Neuronal stem cell (in vitro differentiated cells): ENCODE measurements around the gene KLK13.

ENCODE experiments used
- DNase-seq: peaks from one replicate; pipeline ENCODE4 v3.0.0-alpha.2; 2013; ENCODE audit warnings: low spot score
- H2AFZ ChIP-seq: one replicate; pipeline ENCODE4 v1.6.1; 2013; ENCODE audit warnings: mild to moderate bottlenecking, low read length, inconsistent platforms
- H2AK5ac ChIP-seq: 2 replicates; pipeline ENCODE4 v1.6.1; 2013; ENCODE audit warnings: low read depth, mild to moderate bottlenecking, inconsistent platforms, low read length, moderate library complexity, mixed read lengths
- H2BK120ac ChIP-seq: 2 replicates; pipeline ENCODE4 v1.6.1; 2013; ENCODE audit warnings: low read depth, mild to moderate bottlenecking, inconsistent platforms, low read length, moderate library complexity, mixed read lengths
- H2BK12ac ChIP-seq: one replicate; pipeline ENCODE4 v1.6.1; 2013; ENCODE audit warnings: low read length, inconsistent platforms
- H2BK15ac ChIP-seq: 2 replicates; pipeline ENCODE4 v1.6.1; 2013; ENCODE audit warnings: mild to moderate bottlenecking, low read length, inconsistent platforms, mixed read lengths
- H2BK5ac ChIP-seq: one replicate; pipeline ENCODE4 v1.6.1; 2013; ENCODE audit warnings: inconsistent platforms, mild to moderate bottlenecking, low read length, moderate library complexity
- H3K14ac ChIP-seq: one replicate; pipeline ENCODE4 v1.6.1; 2013; ENCODE audit warnings: low read length, inconsistent platforms
- H3K18ac ChIP-seq: 2 replicates; pipeline ENCODE4 v1.6.1; 2013; ENCODE audit warnings: low read length, inconsistent platforms
- H3K23ac ChIP-seq: 2 replicates; pipeline ENCODE4 v1.6.1; 2013; ENCODE audit warnings: low read depth, mild to moderate bottlenecking, mixed read lengths, low read length, inconsistent platforms; ENCODE audit not compliant: poor library complexity
- H3K27ac ChIP-seq: replicated peaks from 3 replicates; pipeline ENCODE4 v1.5.1; 2013; ENCODE audit warnings: low read length, inconsistent platforms
- H3K27me3 ChIP-seq, 3 experiments: 2 replicates each; pipeline ENCODE4 v1.6.1; 2013; ENCODE audit warnings: low read length in 3 of 3, mild to moderate bottlenecking in 2 of 3, inconsistent platforms in 1 of 3, low read depth in 1 of 3, mixed read lengths in 1 of 3, moderate library complexity in 1 of 3; ENCODE audit not compliant: control insufficient read depth in 3 of 3, insufficient read depth in 3 of 3
- H3K36me3 ChIP-seq, 2 donors: replicated peaks in 1 of 2; 2 replicates each; pipeline ENCODE4 v1.6.1; 2013; ENCODE audit warnings: low read length in 2 of 2; ENCODE audit not compliant: control insufficient read depth in 2 of 2, insufficient read depth in 2 of 2
- H3K4ac ChIP-seq: 2 replicates; pipeline ENCODE4 v1.6.1; 2013; ENCODE audit warnings: inconsistent platforms, mild to moderate bottlenecking, low read length, moderate library complexity
- H3K4me1 ChIP-seq, 2 donors: 1 replicate in 1 of 2; 2 replicates in 1 of 2; pipeline ENCODE4 v1.6.1; 2013; ENCODE audit warnings: low read length in 2 of 2, low read depth in 1 of 2; ENCODE audit not compliant: control insufficient read depth in 2 of 2, insufficient read depth in 1 of 2
- H3K4me2 ChIP-seq: one replicate; pipeline ENCODE4 v1.6.1; 2013; ENCODE audit warnings: mild to moderate bottlenecking, low read length, inconsistent platforms; ENCODE audit not compliant: insufficient read depth, poor library complexity, severe bottlenecking
- H3K4me3 ChIP-seq, 2 donors: 2 replicates each; pipeline ENCODE4 v1.5.1; 2013; ENCODE audit warnings: low read length in 2 of 2, mild to moderate bottlenecking in 2 of 2, inconsistent platforms in 1 of 2, moderate library complexity in 1 of 2
- H3K79me1 ChIP-seq: one replicate; pipeline ENCODE4 v1.6.1; 2013; ENCODE audit warnings: low read depth, mild to moderate bottlenecking, inconsistent platforms, low read length, moderate library complexity
- H3K9ac ChIP-seq: one replicate; pipeline ENCODE4 v1.6.1; 2013; ENCODE audit warnings: mild to moderate bottlenecking, low read depth, low read length, inconsistent platforms; ENCODE audit not compliant: poor library complexity
- H3K9me3 ChIP-seq, 2 donors: replicated peaks in 1 of 2; 2 replicates each; pipeline versions ENCODE3 to v1.6.1; 2013; ENCODE audit warnings: low read length in 2 of 2, mild to moderate bottlenecking in 2 of 2, inconsistent platforms in 1 of 2, low read depth in 1 of 2, mixed read lengths in 1 of 2, moderate library complexity in 1 of 2; ENCODE audit not compliant: control insufficient read depth in 2 of 2, insufficient read depth in 1 of 2
- H4K8ac ChIP-seq: one replicate; pipeline ENCODE4 v1.6.1; 2013; ENCODE audit warnings: low read depth, mild to moderate bottlenecking, inconsistent platforms, low read length, moderate library complexity
- H4K91ac ChIP-seq: one replicate; pipeline ENCODE4 v1.6.1; 2013; ENCODE audit warnings: low read length, low read depth, mild to moderate bottlenecking, inconsistent platforms; ENCODE audit not compliant: poor library complexity
- WGBS, 2 donors: extraction: QIAGEN DNeasy Blood & Tissue Kit; methylation state at CpG; one replicate each; pipeline ENCODE4 v1.1.7; 2013; ENCODE audit warnings: missing lambda C conversion rate in 2 of 2, mixed read lengths in 1 of 2; ENCODE audit not compliant: insufficient read length in 2 of 2, insufficient replicate concordance in 1 of 2; ENCODE audit errors: extremely low coverage in 2 of 2; 5-methylcytosine and 5-hydroxymethylcytosine counted together

The KLK13 gene

DNA sequence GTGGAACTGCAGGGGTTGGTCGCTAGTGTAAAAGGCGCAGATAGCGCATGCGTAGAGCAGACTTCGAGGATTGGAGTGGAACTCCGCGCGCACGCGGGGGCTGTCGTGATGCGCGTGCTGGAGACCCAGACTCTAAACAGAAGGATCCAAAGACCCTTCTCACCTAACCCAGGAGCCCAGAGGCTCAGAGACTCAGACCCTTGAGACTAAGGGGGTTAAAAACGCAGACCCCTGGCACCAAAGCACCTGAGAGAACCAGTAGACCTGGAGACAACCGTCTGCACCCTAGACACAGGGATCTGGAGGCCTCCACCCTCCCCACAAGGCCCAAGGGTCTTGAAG, 43.9 kb upstream of the KLK13 start:
- Histone ChIP-seq H3K4me3 (peak overlapping the region; percentile 58 to 74), H2BK5ac (no peak overlapping the region), H3K79me1 (peaks cover 1% of the 10 kb centered on the region), H3K9ac (no peak overlapping the region), H2AK5ac (no peak overlapping the region), H2BK120ac (no peak overlapping the region), H3K4ac (no peak overlapping the region), H3K18ac (no peak overlapping the region), H3K36me3 (peaks cover 0 to 10% of the 10 kb centered on the region in 2 donors), H3K23ac (no peak overlapping the region), H3K14ac (no peak overlapping the region), H3K4me2 (peak overlapping the region; percentile 78), H4K91ac (no peak overlapping the region), H2BK12ac (no peak overlapping the region), H4K8ac (no peak overlapping the region), H2BK15ac (no peak overlapping the region), H3K27ac (no peak overlapping the region), H3K27me3 (peaks cover 0 to 20% (median 0%) of the 10 kb centered on the region in 3 experiments), H3K9me3 (no peaks in the 10 kb centered on the region), H2AFZ (peak overlapping the region; percentile 80), H3K4me1 (peaks cover 0 to 9% of the 10 kb centered on the region in 2 donors)
- WGBS, 2 donors = no CpG with 5 or more reads among the region's 15 CpGs
- DNase-seq = no peak

GRCh38 chr19:51108066-51108804, 43.3 kb upstream of the KLK13 start, which contains the start of gene CTU1:
CTU1 (minus strand) TSS chr19:51108409; CDS start chr19:51104569, 3,840 bp downstream.
- H3K23ac ChIP-seq = peak within 1 kb of the TSS; percentile 25
- WGBS, 2 donors = no CpG with 5 or more reads among the region's 43 CpGs
- H4K8ac ChIP-seq = no peak within 1 kb of the TSS
- peak; percentile 98 for DNase-seq
- no peak within 1 kb of the TSS for H2BK15ac ChIP-seq
- H2BK120ac ChIP-seq = no peak within 1 kb of the TSS
- H3K4ac ChIP-seq = no peak within 1 kb of the TSS
- peaks cover 1% of the 10 kb centered on the region for H3K79me1 ChIP-seq
- no peak within 1 kb of the TSS for H3K27ac ChIP-seq
- H3K4me3 ChIP-seq = peak within 1 kb of the TSS; percentile 58 to 90
- H3K9me3 ChIP-seq = no peaks in the 10 kb centered on the region
- no peak within 1 kb of the TSS for H4K91ac ChIP-seq
- no peak within 1 kb of the TSS for H3K14ac ChIP-seq
- H3K4me1 ChIP-seq = peaks cover 0 to 9% of the 10 kb centered on the region in 2 donors
- no peak within 1 kb of the TSS for H2AK5ac ChIP-seq
- H2BK5ac ChIP-seq = no peak within 1 kb of the TSS
- peak within 1 kb of the TSS; percentile 91 for H3K4me2 ChIP-seq
- peaks cover 0 to 19% (median 0%) of the 10 kb centered on the region in 3 experiments for H3K27me3 ChIP-seq
- peak within 1 kb of the TSS; percentile 80 for H2AFZ ChIP-seq
- H2BK12ac ChIP-seq = no peak within 1 kb of the TSS
- no peak within 1 kb of the TSS for H3K18ac ChIP-seq
- H3K36me3 ChIP-seq = peaks cover 0 to 14% of the 10 kb centered on the region in 2 donors
- peak within 1 kb of the TSS; percentile 88 for H3K9ac ChIP-seq

DNA sequence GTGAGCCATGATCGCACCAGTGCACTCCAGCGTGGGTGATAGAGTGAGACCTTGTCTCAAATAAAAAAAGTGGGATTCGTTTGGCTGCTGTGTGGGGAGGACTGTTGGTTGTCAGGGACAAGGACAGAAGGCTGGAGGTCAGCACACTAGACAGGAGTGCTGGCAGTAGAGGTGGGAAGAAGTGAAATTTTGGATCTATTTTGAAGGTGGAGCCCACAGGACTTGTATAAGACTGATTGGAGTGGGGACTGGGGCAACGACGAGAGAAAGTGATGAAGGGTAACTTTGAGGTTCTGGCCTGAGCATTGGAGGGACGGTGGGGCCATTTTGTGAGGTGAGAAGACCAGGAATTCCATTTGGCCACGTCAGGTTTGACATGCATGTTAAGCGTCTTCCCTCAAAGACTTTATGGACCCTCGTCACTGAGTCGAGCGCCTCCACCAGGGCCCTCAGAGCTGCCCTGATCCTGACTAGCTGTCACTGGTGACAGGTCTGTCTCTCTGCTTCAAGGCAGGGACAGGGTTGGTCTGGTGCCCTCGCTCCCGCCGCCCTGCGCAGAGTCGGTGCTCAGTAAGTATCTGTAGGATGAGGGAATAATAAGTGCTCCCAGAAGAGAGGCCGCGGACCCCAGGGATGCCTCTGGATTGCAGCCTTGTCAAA, 42.6 kb upstream of the KLK13 start:
- no peak for DNase-seq
- Histone ChIP-seq H2BK12ac (no peak overlapping the region), H3K9me3 (no peaks in the 10 kb centered on the region), H3K9ac (peak overlapping the region; percentile 88), H2AK5ac (no peak overlapping the region), H4K8ac (no peak overlapping the region), H3K14ac (no peak overlapping the region), H4K91ac (no peak overlapping the region), H3K79me1 (peaks cover 1% of the 10 kb centered on the region), H3K4ac (no peak overlapping the region), H3K36me3 (peaks cover 2 to 21% of the 10 kb centered on the region in 2 donors), H2BK15ac (no peak overlapping the region), H3K27me3 (peaks cover 0 to 14% (median 0%) of the 10 kb centered on the region in 3 experiments), H3K27ac (no peak overlapping the region), H3K18ac (no peak overlapping the region), H2BK5ac (no peak overlapping the region), H2AFZ (peak overlapping the region; percentile 80), H3K4me3 (peak overlapping the region; percentile 58 to 90), H2BK120ac (no peak overlapping the region), H3K4me2 (peak overlapping the region; percentile 91), H3K23ac (peak overlapping the region; percentile 25), H3K4me1 (peaks cover 0 to 9% of the 10 kb centered on the region in 2 donors)
- WGBS, 2 donors = no CpG with 5 or more reads among the region's 18 CpGs

- no peaks in the 10 kb centered on the region for H3K27me3 ChIP-seq
- H3K9me3 ChIP-seq = no peaks in the 10 kb centered on the region
- H3K4me3 ChIP-seq = no peak overlapping the region
- no peak overlapping the region for H2BK15ac ChIP-seq
- H3K23ac ChIP-seq = peak overlapping the region; percentile 14
- no peak overlapping the region for H2AFZ ChIP-seq
- H3K4me2 ChIP-seq = no peak overlapping the region
- no peak overlapping the region for H2BK12ac ChIP-seq
- no peak overlapping the region for H4K8ac ChIP-seq
- DNase-seq = no peak
- H3K79me1 ChIP-seq = peaks cover 1% of the 10 kb centered on the region
- H3K14ac ChIP-seq = no peak overlapping the region
- H3K9ac ChIP-seq = peak overlapping the region; percentile 39
- H2AK5ac ChIP-seq = no peak overlapping the region
- no peak overlapping the region for H2BK5ac ChIP-seq
- no peak overlapping the region for H2BK120ac ChIP-seq
- no peak overlapping the region for H3K27ac ChIP-seq
- no peak overlapping the region for H4K91ac ChIP-seq
- H3K36me3 ChIP-seq = peaks cover 3 to 47% of the 10 kb centered on the region in 2 donors
- no peak overlapping the region for H3K4ac ChIP-seq
- H3K18ac ChIP-seq = no peak overlapping the region
- H3K4me1 ChIP-seq = peaks cover 0 to 9% of the 10 kb centered on the region in 2 donors
- no CpG with 5 or more reads among the region's 49 CpGs for WGBS, 2 donors
These were observed 39.0 kb upstream of the KLK13 start for GRCh38 chr19:51103926-51104341.
